NK-92 treated with Interleukin-12 subunit alpha and Interleukin-12 subunit beta, amount 100 ng/mL, for 24 hours (cell line): Measurements from ENCODE around the gene TRIP11.

Experiments
- DNase-seq: peaks from one replicate; lab custom pipeline; 2025; lab: John Stamatoyannopoulos, UW

Gene TRIP11

GRCh38 chr14:91918186-91918883 is 121.5 kb downstream of the TRIP11 start:
- DNase-seq, result no peak
